ENCODE measurements around the gene CAT. TPM values are rescaled to one million over a fixed set of nuclear protein-coding genes. Genes with fewer than 3 reads are reported as not detected.

The CAT gene
- total RNA-seq, 1 donor from 2014 or later, result 259 TPM

DNA sequence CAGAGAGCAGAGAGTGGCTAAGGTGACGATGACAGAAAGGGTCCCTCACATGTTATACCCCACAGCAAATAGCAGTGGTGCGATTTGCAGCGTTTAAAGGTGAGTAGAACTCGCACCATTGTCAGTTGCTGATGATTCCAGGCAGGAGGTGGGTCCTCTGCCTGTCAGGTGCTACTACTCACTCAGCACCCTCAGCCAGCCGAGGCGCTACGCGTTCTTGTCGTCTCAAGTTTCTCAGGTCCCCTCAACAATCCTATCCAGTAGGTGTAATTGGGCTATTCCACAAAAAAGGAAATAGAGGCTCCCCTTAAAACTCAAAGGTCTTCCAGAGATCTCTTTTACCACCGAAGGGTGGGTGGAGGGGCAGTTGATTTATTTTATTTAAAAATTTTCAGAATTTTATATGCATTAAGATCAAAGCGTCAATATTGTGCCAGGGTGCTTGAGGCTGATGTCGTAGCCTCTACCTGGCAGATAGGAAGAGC lies 56.5 kb downstream of the CAT start:
- no peak overlapping the region for H3K4me3 ChIP-seq
- no peaks in the 10 kb centered on the region for H3K36me3 ChIP-seq
- no peak for ATAC-seq
- H3K9me3 ChIP-seq, result no peaks in the 10 kb centered on the region
- TF ChIP-seq CTCF (IDR thresholded peaks at IDR 0.05), result no peak
- intact Hi-C loops (cut with DNase I), result loop anchor here (10.0 kb wide), 1 partner anchor 130 kb away; no protein-coding TSS in a partner anchor
- peaks cover 5% of the 10 kb centered on the region for H3K4me1 ChIP-seq
- H3K27ac ChIP-seq, result peak overlapping the region; percentile 75
- H3K27me3 ChIP-seq (ENCODE audit: low read depth), result no peaks in the 10 kb centered on the region
- no peak for DNase-seq

DNA sequence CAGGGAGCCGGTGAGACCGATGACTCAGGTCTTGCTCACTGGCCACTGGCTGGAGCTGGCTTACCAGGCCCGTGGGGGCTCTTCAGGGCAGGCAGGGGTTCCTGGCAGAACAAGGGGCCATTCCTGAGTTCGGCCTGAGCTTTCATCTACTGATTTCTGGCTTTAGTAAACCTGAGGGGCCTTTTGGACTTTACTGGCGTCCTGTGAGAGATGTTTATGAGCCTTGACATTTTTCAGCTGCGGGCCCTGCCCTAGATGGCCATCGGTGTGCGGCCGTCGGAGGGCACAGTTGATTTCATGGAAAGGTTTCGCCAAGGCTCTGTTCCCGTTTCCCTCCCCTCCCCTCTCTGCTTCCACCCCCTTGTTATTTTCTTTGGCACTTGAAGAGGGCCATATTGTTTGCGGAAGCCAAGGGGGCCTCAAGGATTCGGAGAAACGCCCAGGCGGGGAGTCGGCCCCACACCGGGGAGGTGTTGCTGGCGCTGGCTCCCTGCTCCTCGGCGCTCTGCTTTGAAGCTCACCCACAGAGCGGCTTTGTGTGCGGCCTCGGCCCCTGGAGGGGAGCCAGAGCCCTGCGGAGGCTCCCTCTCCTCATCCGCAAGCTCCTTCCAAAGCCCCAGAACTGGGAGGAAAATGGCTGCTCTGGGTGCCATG lies 57.1 kb downstream of the CAT start:
- H3K27ac ChIP-seq, result peak overlapping the region; percentile 75
- H3K4me3 ChIP-seq, result no peak overlapping the region

GRCh38 chr11:34499719-34500500 lies 61.2 kb downstream of the CAT start:
- no peaks in the 10 kb centered on the region for H3K36me3 ChIP-seq
- H3K27ac ChIP-seq, result peak overlapping the region; percentile 13
- no peak for DNase-seq
- ATAC-seq, result no peak
- no peak for TF ChIP-seq CTCF (IDR thresholded peaks at IDR 0.05)
- peaks cover 32% of the 10 kb centered on the region for H3K4me1 ChIP-seq
- intact Hi-C loops (cut with DNase I), result loop anchor here (10.0 kb wide), 1 partner anchor 135 kb away; no protein-coding TSS in a partner anchor
- H3K27me3 ChIP-seq (ENCODE audit: low read depth), result no peaks in the 10 kb centered on the region
- no peak overlapping the region for H3K4me3 ChIP-seq
- H3K9me3 ChIP-seq, result no peaks in the 10 kb centered on the region

More for the DNA sequence above, 57.1 kb downstream of the CAT start:
- Histone ChIP-seq H3K4me1 (peaks cover 9% of the 10 kb centered on the region), H3K27me3 (ENCODE audit: low read depth) (no peaks in the 10 kb centered on the region), H3K9me3 (no peaks in the 10 kb centered on the region), H3K36me3 (no peaks in the 10 kb centered on the region)
- ATAC-seq (peak; percentile 90 to 92), DNase-seq (peak; percentile 89)
- intact Hi-C loops (cut with DNase I), result loop anchor here (10.0 kb wide), 1 partner anchor 131 kb away; no protein-coding TSS in a partner anchor
- no peak for TF ChIP-seq CTCF (IDR thresholded peaks at IDR 0.05)

- ATAC-seq (peak; percentile 84 to 89), DNase-seq (peak; percentile 64)
- intact Hi-C loops (cut with DNase I), result no loop called here
These were observed 62.8 kb downstream of the CAT start for GRCh38 chr11:34501500-34501899.

More at GRCh38 chr11:34501500-34501899, 62.8 kb downstream of the CAT start:
- Histone ChIP-seq H3K4me3 (no peak overlapping the region), H3K27ac (peak overlapping the region; percentile 72), H3K9me3 (no peaks in the 10 kb centered on the region), H3K36me3 (no peaks in the 10 kb centered on the region), H3K4me1 (peaks cover 44% of the 10 kb centered on the region), H3K27me3 (ENCODE audit: low read depth) (no peaks in the 10 kb centered on the region)
- TF ChIP-seq CTCF (IDR thresholded peaks at IDR 0.05), result no peak
